ENCODE data around the gene RALGAPA2. TPM values are rescaled to one million over a fixed set of nuclear protein-coding genes. Genes with fewer than 3 reads are reported as not detected.

The RALGAPA2 gene
- total RNA-seq, 1 experiment from 2014 or later = 25.1 TPM

- no peaks in the 10 kb centered on the region for H3K4me1 ChIP-seq
- no peaks in the 10 kb centered on the region for H3K27me3 ChIP-seq
- DNase-seq = no peak
- no peaks in the 10 kb centered on the region for H3K9me3 ChIP-seq (replicated peaks)
- H3K27ac ChIP-seq = no peak overlapping the region
- H3K4me3 ChIP-seq = no peak overlapping the region
- no peaks in the 10 kb centered on the region; the same call in 1 of the 2 replicates for H3K36me3 ChIP-seq
Measured at GRCh38 chr20:20493701-20494100, 218.7 kb downstream of the RALGAPA2 start.

- Histone ChIP-seq H3K4me1 (no peaks in the 10 kb centered on the region), H3K27me3 (no peaks in the 10 kb centered on the region), H3K27ac (no peak overlapping the region), H3K36me3 (no peaks in the 10 kb centered on the region; the same call in 1 of the 2 replicates), H3K9me3 (replicated peaks) (no peaks in the 10 kb centered on the region), H3K4me3 (no peak overlapping the region)
- no peak for DNase-seq
Measured at GRCh38 chr20:20492521-20493332, 219.7 kb downstream of the RALGAPA2 start.

- H3K36me3 ChIP-seq = peaks cover 2% of the 10 kb centered on the region
- H3K9me3 ChIP-seq (replicated peaks) = no peaks in the 10 kb centered on the region; the same call in 1 of the 2 replicates
- no peak overlapping the region for H3K4me3 ChIP-seq
- no peaks in the 10 kb centered on the region for H3K4me1 ChIP-seq
- no peak overlapping the region for H3K27ac ChIP-seq
- no peaks in the 10 kb centered on the region for H3K27me3 ChIP-seq
- DNase-seq = no peak
Measured at GRCh38 chr20:20491784-20492264, 220.6 kb downstream of the RALGAPA2 start.

GRCh38 chr20:20491110-20491783 is 221.2 kb downstream of the RALGAPA2 start:
- Histone ChIP-seq H3K4me3 (no peak overlapping the region), H3K27me3 (no peaks in the 10 kb centered on the region), H3K27ac (no peak overlapping the region), H3K9me3 (replicated peaks) (no peaks in the 10 kb centered on the region; the same call in 1 of the 2 replicates), H3K4me1 (no peaks in the 10 kb centered on the region), H3K36me3 (peaks cover 5% of the 10 kb centered on the region)
- no peak for DNase-seq

- Histone ChIP-seq H3K27ac (no peak overlapping the region), H3K36me3 (peaks cover 5% of the 10 kb centered on the region)
- no peak for DNase-seq
Measured at GRCh38 chr20:20490673-20491072, 221.8 kb downstream of the RALGAPA2 start.

GRCh38 chr20:20489648-20490341 is 222.6 kb downstream of the RALGAPA2 start:
- H3K27me3 ChIP-seq = no peaks in the 10 kb centered on the region
- H3K9me3 ChIP-seq (replicated peaks) = no peaks in the 10 kb centered on the region; the same call in 1 of the 2 replicates
- peaks cover 5% of the 10 kb centered on the region for H3K36me3 ChIP-seq
- no peaks in the 10 kb centered on the region for H3K4me1 ChIP-seq
- no peak for DNase-seq
- no peak overlapping the region for H3K4me3 ChIP-seq
- H3K27ac ChIP-seq = no peak overlapping the region

More at GRCh38 chr20:20490673-20491072, 221.8 kb downstream of the RALGAPA2 start:
- no peak overlapping the region for H3K4me3 ChIP-seq
- H3K9me3 ChIP-seq (replicated peaks) = no peaks in the 10 kb centered on the region; the same call in 1 of the 2 replicates
- H3K27me3 ChIP-seq = no peaks in the 10 kb centered on the region
- H3K4me1 ChIP-seq = no peaks in the 10 kb centered on the region

GRCh38 chr20:20489054-20489453 is 223.4 kb downstream of the RALGAPA2 start:
- Histone ChIP-seq H3K4me3 (no peak overlapping the region), H3K4me1 (no peaks in the 10 kb centered on the region), H3K36me3 (peaks cover 5% of the 10 kb centered on the region), H3K27me3 (no peaks in the 10 kb centered on the region), H3K27ac (no peak overlapping the region), H3K9me3 (replicated peaks) (no peaks in the 10 kb centered on the region; the same call in 1 of the 2 replicates)
- no peak for DNase-seq

GRCh38 chr20:20488388-20488787 is 224.1 kb downstream of the RALGAPA2 start:
- no peaks in the 10 kb centered on the region; the same call in 1 of the 2 replicates for H3K9me3 ChIP-seq (replicated peaks)
- H3K27me3 ChIP-seq = no peaks in the 10 kb centered on the region
- H3K4me1 ChIP-seq = no peaks in the 10 kb centered on the region

GRCh38 chr20:20487811-20488210 is 224.6 kb downstream of the RALGAPA2 start:
- H3K36me3 ChIP-seq = peaks cover 5% of the 10 kb centered on the region
- H3K4me3 ChIP-seq = no peak overlapping the region
- H3K4me1 ChIP-seq = no peaks in the 10 kb centered on the region
- no peaks in the 10 kb centered on the region; the same call in 1 of the 2 replicates for H3K9me3 ChIP-seq (replicated peaks)
- no peak overlapping the region for H3K27ac ChIP-seq
- no peaks in the 10 kb centered on the region for H3K27me3 ChIP-seq
- DNase-seq = no peak

More at GRCh38 chr20:20488388-20488787, 224.1 kb downstream of the RALGAPA2 start:
- no peak for DNase-seq
- no peak overlapping the region for H3K27ac ChIP-seq
- no peak overlapping the region for H3K4me3 ChIP-seq
- peaks cover 5% of the 10 kb centered on the region for H3K36me3 ChIP-seq

- Histone ChIP-seq H3K4me1 (no peaks in the 10 kb centered on the region), H3K36me3 (peaks cover 5% of the 10 kb centered on the region), H3K27ac (no peak overlapping the region), H3K27me3 (no peaks in the 10 kb centered on the region), H3K9me3 (replicated peaks) (no peaks in the 10 kb centered on the region; the same call in 1 of the 2 replicates), H3K4me3 (no peak overlapping the region)
- no peak for DNase-seq
Measured at GRCh38 chr20:20483328-20483727, 229.1 kb downstream of the RALGAPA2 start.

GRCh38 chr20:20482453-20482852 is 230.0 kb downstream of the RALGAPA2 start:
- H3K27ac ChIP-seq = no peak overlapping the region
- H3K4me1 ChIP-seq = no peaks in the 10 kb centered on the region

GRCh38 chr20:20480689-20481088 is 231.8 kb downstream of the RALGAPA2 start:
- Histone ChIP-seq H3K4me3 (no peak overlapping the region), H3K27ac (no peak overlapping the region), H3K4me1 (no peaks in the 10 kb centered on the region), H3K36me3 (no peaks in the 10 kb centered on the region), H3K27me3 (no peaks in the 10 kb centered on the region), H3K9me3 (replicated peaks) (peaks cover 4% of the 10 kb centered on the region)
- DNase-seq = no peak

More at GRCh38 chr20:20482453-20482852, 230.0 kb downstream of the RALGAPA2 start:
- no peaks in the 10 kb centered on the region for H3K27me3 ChIP-seq
- no peak for DNase-seq
- no peak overlapping the region for H3K4me3 ChIP-seq
- no peaks in the 10 kb centered on the region; the same call in 1 of the 2 replicates for H3K9me3 ChIP-seq (replicated peaks)
- peaks cover 5% of the 10 kb centered on the region for H3K36me3 ChIP-seq

GRCh38 chr20:20480126-20480525 is 232.3 kb downstream of the RALGAPA2 start:
- Histone ChIP-seq H3K4me3 (no peak overlapping the region), H3K36me3 (no peaks in the 10 kb centered on the region), H3K4me1 (no peaks in the 10 kb centered on the region), H3K9me3 (replicated peaks) (peaks cover 4% of the 10 kb centered on the region), H3K27me3 (no peaks in the 10 kb centered on the region), H3K27ac (no peak overlapping the region)
- DNase-seq = no peak

GRCh38 chr20:20477444-20478041 is 234.9 kb downstream of the RALGAPA2 start:
- Histone ChIP-seq H3K27ac (no peak overlapping the region), H3K27me3 (no peaks in the 10 kb centered on the region), H3K9me3 (replicated peaks) (peaks cover 4% of the 10 kb centered on the region), H3K36me3 (no peaks in the 10 kb centered on the region), H3K4me1 (no peaks in the 10 kb centered on the region), H3K4me3 (no peak overlapping the region)
- no peak for DNase-seq
